Activated CD4-positive, alpha-beta memory T cell treated with anti-CD3 and anti-CD28 coated beads, Interleukin-2, amount 10 ng/mL, durations not matched to agents 7 days and 5 days (primary cell): ENCODE measurements around the gene SMPD3. TPM values are rescaled to one million over a fixed set of nuclear protein-coding genes. Genes with fewer than 3 reads are reported as not detected.

Source experiments
- CTCF ChIA-PET: fragments of 350-600 bp; sonication (Branson Sonifier 250); formaldehyde crosslinking; loops from one replicate; lab custom pipeline; 2021; ENCODE audit warnings: antibody characterized with exemption, inconsistent platforms; lab: Charles Lee
- POLR2A ChIA-PET: fragments of 350-600 bp; sonication (Branson Sonifier 250); formaldehyde crosslinking; loops from one replicate; lab custom pipeline; 2021; ENCODE audit warnings: antibody characterized with exemption; lab: Charles Lee
- DNase-seq: peaks from one replicate; pipeline ENCODE4 v3.0.0-alpha.2; 2020
- H3K27ac Mint-ChIP-seq: one replicate; pipeline ENCODE4 v1.8.0; 2021; ENCODE audit warnings: mild to moderate bottlenecking, mixed read lengths
- H3K27me3 Mint-ChIP-seq: one replicate; pipeline ENCODE4 v1.8.0; 2021; ENCODE audit warnings: mixed read lengths
- H3K36me3 Mint-ChIP-seq: one replicate; pipeline ENCODE4 v1.8.0; 2021; ENCODE audit warnings: low read depth, mixed read lengths
- H3K4me1 Mint-ChIP-seq: one replicate; pipeline ENCODE4 v1.8.0; 2021; ENCODE audit warnings: mixed read lengths
- H3K4me3 Mint-ChIP-seq: one replicate; pipeline ENCODE4 v1.8.0; 2021; ENCODE audit warnings: mild to moderate bottlenecking, mixed read lengths
- H3K9me3 Mint-ChIP-seq: one replicate; pipeline ENCODE4 v1.8.0; 2021; ENCODE audit warnings: mixed read lengths
- total RNA-seq, 2 experiments: library from RNA; stranded (reverse); gene quantifications; one replicate each; pipeline ENCODE4 v1.2.3, GENCODE V29; 2021

Gene SMPD3
- total RNA-seq, 2 experiments from 2014 or later: 0.38 to 0.53 TPM

GRCh38 chr16:68373528-68374245 lies 74.6 kb downstream of the SMPD3 start:
- H3K27me3 Mint-ChIP-seq: peaks cover 39% of the 10 kb centered on the region
- no peaks in the 10 kb centered on the region for H3K9me3 Mint-ChIP-seq
- no peak for DNase-seq
- ChIA-PET POLR2A (interaction anchor here (0.5 kb wide), 1 partner anchor 45 kb away, joined by 3 read pairs; no protein-coding TSS in a partner anchor), CTCF (interaction anchor here (1.3 kb wide), 1 partner anchor 87 kb away, joined by 3 read pairs; no protein-coding TSS in a partner anchor)
- peaks cover 23% of the 10 kb centered on the region for H3K4me1 Mint-ChIP-seq
- no peak overlapping the region for H3K27ac Mint-ChIP-seq
- H3K4me3 Mint-ChIP-seq: no peak overlapping the region
- H3K36me3 Mint-ChIP-seq: no peaks in the 10 kb centered on the region

GRCh38 chr16:68372806-68373205 lies 75.5 kb downstream of the SMPD3 start:
- Mint-ChIP-seq H3K9me3 (no peaks in the 10 kb centered on the region), H3K4me3 (no peak overlapping the region), H3K27me3 (peaks cover 42% of the 10 kb centered on the region), H3K27ac (no peak overlapping the region), H3K36me3 (no peaks in the 10 kb centered on the region), H3K4me1 (peaks cover 29% of the 10 kb centered on the region)
- no peak for DNase-seq
- CTCF ChIA-PET: interaction anchor here (0.8 kb wide), 1 partner anchor 70 kb away, joined by 3 read pairs; no protein-coding TSS in a partner anchor
- POLR2A ChIA-PET: interaction anchor here (1.3 kb wide), 1 partner anchor 10 kb away, joined by 4 read pairs; no protein-coding TSS in a partner anchor

- no peaks in the 10 kb centered on the region for H3K36me3 Mint-ChIP-seq
- DNase-seq: no peak
- peaks cover 29% of the 10 kb centered on the region for H3K4me1 Mint-ChIP-seq
- no peak overlapping the region for H3K4me3 Mint-ChIP-seq
- H3K9me3 Mint-ChIP-seq: no peaks in the 10 kb centered on the region
- H3K27me3 Mint-ChIP-seq: peaks cover 46% of the 10 kb centered on the region
- ChIA-PET CTCF (interaction anchor here (0.8 to 1.0 kb wide), 2 partner anchors 71 to 155 kb away, joined by 3 read pairs; no protein-coding TSS in a partner anchor), POLR2A (interaction anchor here (0.8 to 1.3 kb wide), 2 partner anchors 9 to 15 kb away, joined by 3 to 4 read pairs; no protein-coding TSS in a partner anchor)
- H3K27ac Mint-ChIP-seq: no peak overlapping the region
Observed at GRCh38 chr16:68372381-68372720, 76.0 kb downstream of the SMPD3 start.

- CTCF ChIA-PET: interaction anchor here (0.8 to 1.0 kb wide), 2 partner anchors 71 to 156 kb away, joined by 3 read pairs; no protein-coding TSS in a partner anchor
- Mint-ChIP-seq H3K27ac (no peak overlapping the region), H3K4me1 (peaks cover 29% of the 10 kb centered on the region), H3K27me3 (peaks cover 49% of the 10 kb centered on the region), H3K9me3 (no peaks in the 10 kb centered on the region), H3K4me3 (no peak overlapping the region), H3K36me3 (no peaks in the 10 kb centered on the region)
- DNase-seq: no peak
- POLR2A ChIA-PET: interaction anchor here (0.8 to 1.8 kb wide), 4 partner anchors 9 to 15 kb away, joined by 3 to 7 read pairs (median 4); no protein-coding TSS in a partner anchor
Observed at GRCh38 chr16:68371706-68372380, 76.5 kb downstream of the SMPD3 start.

- Mint-ChIP-seq H3K9me3 (no peaks in the 10 kb centered on the region), H3K36me3 (no peaks in the 10 kb centered on the region), H3K4me1 (peaks cover 29% of the 10 kb centered on the region), H3K4me3 (no peak overlapping the region), H3K27me3 (peaks cover 49% of the 10 kb centered on the region), H3K27ac (no peak overlapping the region)
- ChIA-PET CTCF (interaction anchor here (1.0 kb wide), 1 partner anchor 156 kb away, joined by 3 read pairs; no protein-coding TSS in a partner anchor), POLR2A (interaction anchor here (0.7 to 2.1 kb wide), 4 partner anchors 12 to 27 kb away, joined by 3 to 7 read pairs (median 6); no protein-coding TSS in a partner anchor)
- no peak for DNase-seq
Observed at GRCh38 chr16:68371276-68371651, 77.0 kb downstream of the SMPD3 start.

- Mint-ChIP-seq H3K4me3 (no peak overlapping the region), H3K27me3 (peaks cover 48% of the 10 kb centered on the region)
Observed at GRCh38 chr16:68370581-68371275, 77.6 kb downstream of the SMPD3 start.

GRCh38 chr16:68369697-68370580 lies 78.4 kb downstream of the SMPD3 start:
- Mint-ChIP-seq H3K9me3 (no peaks in the 10 kb centered on the region), H3K36me3 (no peaks in the 10 kb centered on the region), H3K27ac (no peak overlapping the region), H3K27me3 (peaks cover 48% of the 10 kb centered on the region), H3K4me3 (no peak overlapping the region), H3K4me1 (peaks cover 29% of the 10 kb centered on the region)
- POLR2A ChIA-PET: interaction anchor here (1.7 to 2.3 kb wide), 4 partner anchors 10 to 15 kb away, joined by 5 to 14 read pairs (median 6); no protein-coding TSS in a partner anchor
- DNase-seq: peak; percentile 46
- CTCF ChIA-PET: interaction anchor here (2.4 to 2.8 kb wide), 2 partner anchors 10 to 13 kb away, joined by 8 to 10 read pairs; no protein-coding TSS in a partner anchor

More at GRCh38 chr16:68370581-68371275, 77.6 kb downstream of the SMPD3 start:
- Mint-ChIP-seq H3K27ac (no peak overlapping the region), H3K36me3 (no peaks in the 10 kb centered on the region), H3K4me1 (peaks cover 29% of the 10 kb centered on the region), H3K9me3 (no peaks in the 10 kb centered on the region)
- ChIA-PET POLR2A (interaction anchor here (0.7 to 2.1 kb wide), 4 partner anchors 11 to 28 kb away, joined by 3 to 7 read pairs (median 6); no protein-coding TSS in a partner anchor), CTCF (interaction anchor here (2.8 kb wide), 1 partner anchor 10 kb away, joined by 8 read pairs; no protein-coding TSS in a partner anchor)
- DNase-seq: peak; percentile 33

- Mint-ChIP-seq H3K4me1 (peaks cover 35% of the 10 kb centered on the region), H3K4me3 (no peak overlapping the region), H3K9me3 (no peaks in the 10 kb centered on the region), H3K27me3 (peaks cover 51% of the 10 kb centered on the region), H3K36me3 (no peaks in the 10 kb centered on the region), H3K27ac (no peak overlapping the region)
- ChIA-PET CTCF (interaction anchor here (0.9 to 2.8 kb wide), 3 partner anchors 9 to 152 kb away, joined by 4 to 10 read pairs (median 8); no protein-coding TSS in a partner anchor), POLR2A (interaction anchor here (2.1 to 2.3 kb wide), 2 partner anchors 9 to 12 kb away, joined by 6 to 14 read pairs; no protein-coding TSS in a partner anchor)
- DNase-seq: no peak
Observed at GRCh38 chr16:68369168-68369567, 79.1 kb downstream of the SMPD3 start.

GRCh38 chr16:68368301-68368888 lies 79.9 kb downstream of the SMPD3 start:
- H3K4me1 Mint-ChIP-seq: peaks cover 35% of the 10 kb centered on the region
- ChIA-PET CTCF (interaction anchor here (0.9 to 2.8 kb wide), 3 partner anchors 8 to 153 kb away, joined by 4 to 10 read pairs (median 8); no protein-coding TSS in a partner anchor), POLR2A (interaction anchor here (2.3 kb wide), 1 partner anchor 12 kb away, joined by 14 read pairs; no protein-coding TSS in a partner anchor)
- H3K4me3 Mint-ChIP-seq: no peak overlapping the region
- peaks cover 51% of the 10 kb centered on the region for H3K27me3 Mint-ChIP-seq
- no peak for DNase-seq
- no peaks in the 10 kb centered on the region for H3K9me3 Mint-ChIP-seq
- no peak overlapping the region for H3K27ac Mint-ChIP-seq
- H3K36me3 Mint-ChIP-seq: no peaks in the 10 kb centered on the region

- Mint-ChIP-seq H3K27ac (no peak overlapping the region), H3K36me3 (no peaks in the 10 kb centered on the region), H3K9me3 (no peaks in the 10 kb centered on the region), H3K27me3 (peaks cover 47% of the 10 kb centered on the region), H3K4me3 (no peak overlapping the region), H3K4me1 (peaks cover 35% of the 10 kb centered on the region)
- ChIA-PET CTCF (interaction anchor here (1.6 to 2.4 kb wide), 2 partner anchors 11 kb away, joined by 10 to 12 read pairs; no protein-coding TSS in a partner anchor), POLR2A (interaction anchor here (2.3 kb wide), 1 partner anchor 11 kb away, joined by 14 read pairs; no protein-coding TSS in a partner anchor)
- DNase-seq: no peak
Observed at GRCh38 chr16:68367891-68368290, 80.4 kb downstream of the SMPD3 start.

- ChIA-PET CTCF (interaction anchor here (1.6 kb wide), 1 partner anchor 11 kb away, joined by 12 read pairs; no protein-coding TSS in a partner anchor), POLR2A (interaction anchor here (2.3 kb wide), 1 partner anchor 11 kb away, joined by 14 read pairs; no protein-coding TSS in a partner anchor)
- Mint-ChIP-seq H3K4me3 (no peak overlapping the region), H3K36me3 (no peaks in the 10 kb centered on the region), H3K4me1 (peaks cover 35% of the 10 kb centered on the region), H3K27me3 (peaks cover 43% of the 10 kb centered on the region), H3K27ac (no peak overlapping the region), H3K9me3 (no peaks in the 10 kb centered on the region)
- no peak for DNase-seq
Observed at GRCh38 chr16:68367440-68367839, 80.9 kb downstream of the SMPD3 start.
